Measurements from ENCODE around the gene PCDHB13. TPM values are rescaled to one million over a fixed set of nuclear protein-coding genes. Genes with fewer than 3 reads are reported as not detected.
"Not testable (repeated sequence)": the region's sequence is repeated elsewhere in the genome, so short reads cannot be mapped to it uniquely, and the experiment has no call there.

The PCDHB13 gene
- total and polyA plus RNA-seq, 2 of the 4 experiments (the other 2 are of a cell fraction) = 0.18 to 0.26 TPM

GRCh38 chr5:141223112-141223783, 9.5 kb downstream of the PCDHB13 start, which contains the start of gene PCDHB14:
Gene PCDHB14, plus strand, starts transcription at chr5:141223343. Its CDS starts 163 bp downstream, at chr5:141223506.
- H3K36me3 ChIP-seq (ENCODE audit: control insufficient read depth, insufficient read depth, low read length) = no peaks in the 10 kb centered on the region
- no peak within 1 kb of the TSS for H2AFZ ChIP-seq (replicated peaks; ENCODE audit: low read length, poor library complexity)
- no peaks in the 10 kb centered on the region for H3K27me3 ChIP-seq (ENCODE audit: control insufficient read depth, insufficient read depth, low read length)
- dilution Hi-C loops (cut with HindIII; ENCODE audit: low sequenced_read_pairs, unreplicated experiment) = no loop called here
- TF ChIP-seq CTCF (conservative IDR thresholded peaks at IDR 0.05; ENCODE audit: low read depth, low read length) (peak; percentile 34), USF2 (IDR thresholded peaks at IDR 0.05; ENCODE audit: low read depth, low read length) (no peak), RAD21 (IDR thresholded peaks at IDR 0.05; ENCODE audit: low read length) (peak; percentile 33)
- H3K4ac ChIP-seq (ENCODE audit: low read depth, low read length) = no peak within 1 kb of the TSS
- peaks cover 22% of the 10 kb centered on the region for H3K9me3 ChIP-seq (ENCODE audit: control insufficient read depth, insufficient read depth, low read length)
- H3K4me1 ChIP-seq (ENCODE audit: control insufficient read depth, insufficient read depth, low read length) = no peaks in the 10 kb centered on the region
- ATAC-seq (ENCODE audit: low read depth) = peak; percentile 69
- no peak within 1 kb of the TSS for H4K91ac ChIP-seq (ENCODE audit: insufficient read depth, low read depth, low read length)
- no TSS peak for BruUV-seq (replicated peaks)
- H3K23ac ChIP-seq (ENCODE audit: low read depth, low read length) = no peak within 1 kb of the TSS
- H2BK20ac ChIP-seq (ENCODE audit: low read depth, low read length) = no peak within 1 kb of the TSS
- H3K18ac ChIP-seq (ENCODE audit: low read depth, low read length) = no peak within 1 kb of the TSS
- peak within 1 kb of the TSS; percentile 48 for H3K4me3 ChIP-seq (ENCODE audit: insufficient read depth, low read depth, low read length)
- no peak within 1 kb of the TSS for H2BK15ac ChIP-seq (ENCODE audit: low read depth, low read length)
- intact Hi-C loops (cut with micrococcal nuclease) = loop anchor here (1.0 kb wide), 1 partner anchor 341 kb away; no protein-coding TSS in a partner anchor
- H3K14ac ChIP-seq (replicated peaks; ENCODE audit: low read depth, low read length) = no peak within 1 kb of the TSS
- H3K79me1 ChIP-seq (ENCODE audit: low read depth in 1 of 2, low read length in 2 of 2) = no peaks in the 10 kb centered on the region
- no peak within 1 kb of the TSS for H4K5ac ChIP-seq (ENCODE audit: low read depth, low read length)
- no peak within 1 kb of the TSS for H2BK120ac ChIP-seq (ENCODE audit: low read depth, low read length)
- peak within 1 kb of the TSS; percentile 77 for H3K4me2 ChIP-seq (ENCODE audit: low read depth, low read length)
- H2BK5ac ChIP-seq (ENCODE audit: low read depth, low read length, poor library complexity, severe bottlenecking) = no peak within 1 kb of the TSS
- no peak within 1 kb of the TSS for H3K27ac ChIP-seq (ENCODE audit: insufficient read depth, low read length)
- H4K8ac ChIP-seq (ENCODE audit: low read depth in 2 of 2, low read length in 2 of 2) = no peak within 1 kb of the TSS
- WGBS, 2 experiments (ENCODE audit: extremely low coverage in 2 of 2, insufficient read length in 1 of 2) = 0% methylated on average over 1 of the region's 15 CpGs; no CpG with 5 or more reads in 1 of the 2 experiments
- no peak within 1 kb of the TSS for H2AK5ac ChIP-seq (ENCODE audit: low read depth, low read length)
- peak within 1 kb of the TSS; percentile 68; the same call in 1 of the 2 replicates for H3K9ac ChIP-seq (ENCODE audit: low read depth, low read length)
- no peaks in the 10 kb centered on the region for H3K9me1 ChIP-seq (ENCODE audit: insufficient read depth, low read length)
- H4K20me1 ChIP-seq (ENCODE audit: insufficient read depth, low read length) = no peaks in the 10 kb centered on the region
- no peak within 1 kb of the TSS for H2AK9ac ChIP-seq (replicated peaks; ENCODE audit: low read depth, low read length, poor library complexity)
- POLR2A ChIA-PET (ENCODE audit: unreplicated experiment) = no interaction called here
- in situ Hi-C loops (cut with MboI; ENCODE audit: low sequenced_read_pairs) = no loop called here
- H3K56ac ChIP-seq (ENCODE audit: extremely low read depth, insufficient read depth, low read length) = no peak within 1 kb of the TSS
- peak; percentile 20 for DNase-seq
- CTCF ChIA-PET = interaction anchor here (0.6 to 2.4 kb wide), 5 partner anchors 148 to 341 kb away, joined by 3 to 8 read pairs (median 4); no protein-coding TSS in a partner anchor

DNA sequence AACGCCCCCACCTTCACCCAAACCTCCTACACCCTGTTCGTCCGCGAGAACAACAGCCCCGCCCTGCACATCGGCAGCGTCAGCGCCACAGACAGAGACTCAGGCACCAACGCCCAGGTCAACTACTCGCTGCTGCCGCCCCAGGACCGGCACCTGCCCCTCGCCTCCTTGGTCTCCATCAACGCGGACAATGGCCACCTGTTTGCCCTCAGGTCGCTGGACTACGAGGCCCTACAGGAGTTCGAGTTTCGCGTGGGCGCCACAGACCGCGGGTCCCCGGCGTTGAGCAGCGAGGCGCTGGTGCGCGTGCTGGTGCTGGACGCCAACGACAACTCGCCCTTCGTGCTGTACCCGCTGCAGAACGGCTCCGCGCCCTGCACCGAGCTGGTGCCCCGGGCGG, 11.1 kb downstream of the PCDHB13 start:
- H3K14ac ChIP-seq (replicated peaks; ENCODE audit: low read depth, low read length); H3K27ac ChIP-seq (ENCODE audit: insufficient read depth, low read length); H4K8ac ChIP-seq (ENCODE audit: low read depth in 2 of 2, low read length in 2 of 2); POLR2A ChIA-PET (ENCODE audit: unreplicated experiment); H3K9me1 ChIP-seq (ENCODE audit: insufficient read depth, low read length); H2BK20ac ChIP-seq (ENCODE audit: low read depth, low read length); H4K5ac ChIP-seq (ENCODE audit: low read depth, low read length); H3K36me3 ChIP-seq (ENCODE audit: control insufficient read depth, insufficient read depth, low read length); H3K79me1 ChIP-seq (ENCODE audit: low read depth in 1 of 2, low read length in 2 of 2); intact Hi-C loops (cut with micrococcal nuclease); in situ Hi-C loops (cut with MboI; ENCODE audit: low sequenced_read_pairs); CTCF ChIA-PET; H3K4me1 ChIP-seq (ENCODE audit: control insufficient read depth, insufficient read depth, low read length); DNase-seq; H2BK15ac ChIP-seq (ENCODE audit: low read depth, low read length); H2AK5ac ChIP-seq (ENCODE audit: low read depth, low read length); BruUV-seq (replicated peaks); H2AK9ac ChIP-seq (replicated peaks; ENCODE audit: low read depth, low read length, poor library complexity); H3K27me3 ChIP-seq (ENCODE audit: control insufficient read depth, insufficient read depth, low read length); H3K4ac ChIP-seq (ENCODE audit: low read depth, low read length); H3K4me2 ChIP-seq (ENCODE audit: low read depth, low read length); H4K91ac ChIP-seq (ENCODE audit: insufficient read depth, low read depth, low read length); H3K18ac ChIP-seq (ENCODE audit: low read depth, low read length); H3K4me3 ChIP-seq (ENCODE audit: insufficient read depth, low read depth, low read length); H3K56ac ChIP-seq (ENCODE audit: extremely low read depth, insufficient read depth, low read length); dilution Hi-C loops (cut with HindIII; ENCODE audit: low sequenced_read_pairs, unreplicated experiment); H2BK5ac ChIP-seq (ENCODE audit: low read depth, low read length, poor library complexity, severe bottlenecking); ATAC-seq (ENCODE audit: low read depth); H3K9ac ChIP-seq (ENCODE audit: low read depth, low read length); H2AFZ ChIP-seq (replicated peaks; ENCODE audit: low read length, poor library complexity); H2BK120ac ChIP-seq (ENCODE audit: low read depth, low read length); H4K20me1 ChIP-seq (ENCODE audit: insufficient read depth, low read length); H3K23ac ChIP-seq (ENCODE audit: low read depth, low read length): not testable (repeated sequence)
- H3K9me3 ChIP-seq (ENCODE audit: control insufficient read depth, insufficient read depth, low read length) = peaks cover 21% of the 10 kb centered on the region
- 4% methylated on average over 4 of the region's 40 CpGs; no CpG with 5 or more reads in 1 of the 2 experiments for WGBS, 2 experiments (ENCODE audit: extremely low coverage in 2 of 2, insufficient read length in 1 of 2)
